GM23338 (cell line): ENCODE data around the gene UBN1. TPM values are rescaled to one million over a fixed set of nuclear protein-coding genes. Genes with fewer than 3 reads are reported as not detected.

ENCODE experiments used
- ATAC-seq: fragments of 200-7000 bp; cut with Tn5 transposase; 3 replicates; pipeline ENCODE4 v1.9.1; 2020
- DNase-seq: peaks from one replicate; pipeline ENCODE4 v3.0.0-alpha.2; 2015; ENCODE audit warnings: low spot score
- H2AFZ ChIP-seq: fragments of 200-600 bp; sonication (generic); 2 replicates; pipeline ENCODE4 v1.8.0; 2016; ENCODE audit warnings: antibody characterized with exemption, mild to moderate bottlenecking, moderate library complexity
- H3F3A ChIP-seq: fragments of 200-600 bp; sonication (generic); replicated peaks from 2 replicates; pipeline ENCODE4 v1.8.0; 2017; ENCODE audit warnings: antibody characterized with exemption, mixed run types, low read depth
- H3K27ac ChIP-seq: fragments of 200-600 bp; sonication (generic); 2 replicates; pipeline ENCODE4 v1.6.1; 2016; ENCODE audit warnings: low read depth
- H3K27me3 ChIP-seq: fragments of 200-600 bp; sonication (generic); 2 replicates; pipeline ENCODE4 v1.8.0; 2016; ENCODE audit warnings: mild to moderate bottlenecking, mixed run types, moderate library complexity; ENCODE audit not compliant: insufficient read depth
- H3K36me3 ChIP-seq: fragments of 200-600 bp; sonication (generic); 2 replicates; pipeline ENCODE4 v1.8.0; 2016; ENCODE audit warnings: mild to moderate bottlenecking; ENCODE audit not compliant: insufficient read depth
- H3K4me1 ChIP-seq: fragments of 200-600 bp; sonication (generic); 2 replicates; pipeline ENCODE4 v1.8.0; 2016; ENCODE audit warnings: mild to moderate bottlenecking, moderate library complexity; ENCODE audit not compliant: insufficient read depth
- H3K4me2 ChIP-seq: fragments of 200-600 bp; sonication (generic); 2 replicates; pipeline ENCODE4 v1.7.1; 2017; ENCODE audit warnings: mixed run types
- H3K4me3 ChIP-seq: fragments of 200-600 bp; sonication (generic); 2 replicates; pipeline ENCODE4 v1.6.1; 2016; ENCODE audit warnings: mixed run types
- H3K79me2 ChIP-seq: fragments of 200-600 bp; sonication (generic); replicated peaks from 2 replicates; pipeline ENCODE4 v1.8.0; 2017; ENCODE audit warnings: mild to moderate bottlenecking; ENCODE audit not compliant: insufficient read depth
- H3K9me2 ChIP-seq: fragments of 200-600 bp; sonication (generic); 2 replicates; pipeline ENCODE4 v1.8.0; 2017; ENCODE audit not compliant: insufficient read depth
- H4K20me1 ChIP-seq: fragments of 200-600 bp; sonication (generic); replicated peaks from 2 replicates; pipeline ENCODE4 v1.8.0; 2017; ENCODE audit warnings: mild to moderate bottlenecking; ENCODE audit not compliant: insufficient read depth
- H3K27ac Mint-ChIP-seq: 2 replicates; pipeline ENCODE4 v1.8.0; 2020; ENCODE audit warnings: inconsistent platforms, mild to moderate bottlenecking, moderate library complexity, mixed read lengths
- H3K27me3 Mint-ChIP-seq: 3 replicates; pipeline ENCODE4 v1.8.0; 2022; ENCODE audit warnings: low read depth, mild to moderate bottlenecking, moderate library complexity, mixed read lengths, inconsistent platforms; ENCODE audit not compliant: insufficient read depth, poor library complexity
- H3K36me3 Mint-ChIP-seq: 3 replicates; pipeline ENCODE4 v1.8.0; 2021; ENCODE audit warnings: low read depth, mild to moderate bottlenecking, inconsistent platforms, moderate library complexity, mixed read lengths
- H3K4me1 Mint-ChIP-seq: 3 replicates; pipeline ENCODE4 v1.8.0; 2020; ENCODE audit warnings: mild to moderate bottlenecking, inconsistent platforms, mixed read lengths
- H3K4me3 Mint-ChIP-seq: 3 replicates; pipeline ENCODE4 v1.8.0; 2021; ENCODE audit warnings: moderate library complexity, mild to moderate bottlenecking, inconsistent platforms, mixed read lengths
- H3K9me3 Mint-ChIP-seq: 3 replicates; pipeline ENCODE4 v1.8.0; 2020; ENCODE audit warnings: moderate library complexity, mild to moderate bottlenecking, inconsistent platforms, mixed read lengths
- CREB1 ChIP-seq: fragments of 250-450 bp; sonication (Bioruptor Pico); IDR thresholded peaks from 2 replicates; pipeline ENCODE4 v1.5.0; 2020; ENCODE audit warnings: low read depth, mild to moderate bottlenecking, moderate library complexity
- EZH2 ChIP-seq: fragments of 200-600 bp; sonication (generic); IDR thresholded peaks from one replicate; pipeline ENCODE4 v1.8.0; 2017; ENCODE audit warnings: antibody characterized with exemption, mild to moderate bottlenecking, low read depth; ENCODE audit not compliant: unreplicated experiment
- EZH2phosphoT487 ChIP-seq: fragments of 200-600 bp; sonication (generic); IDR thresholded peaks from one replicate; pipeline ENCODE4 v1.8.1; 2018; ENCODE audit warnings: antibody characterized with exemption; ENCODE audit not compliant: unreplicated experiment
- JUNB ChIP-seq: IDR thresholded peaks from one replicate; pipeline ENCODE4 v1.6.1; 2016; ENCODE audit warnings: antibody characterized with exemption; ENCODE audit not compliant: unreplicated experiment
- NANOG ChIP-seq: IDR thresholded peaks from 2 replicates; pipeline ENCODE4 v1.6.1; 2016; ENCODE audit warnings: antibody characterized with exemption, borderline replicate concordance
- POLR2AphosphoS5 ChIP-seq: IDR thresholded peaks from 2 replicates; pipeline ENCODE4 v1.6.1; 2016; ENCODE audit warnings: antibody characterized with exemption, low read depth
- STAT1 ChIP-seq: IDR thresholded peaks from one replicate; pipeline ENCODE4 v1.6.1; 2016; ENCODE audit warnings: antibody characterized with exemption; ENCODE audit not compliant: unreplicated experiment
- polyA plus RNA-seq: library from polyadenylated mRNA; unstranded; fragments of >200 nt; fragmentation: Nextera tagmentation; extraction: Ambion mirVana; gene quantifications from 2 replicates; pipeline ENCODE4 v1.2.1, GENCODE V29; 2016
- total RNA-seq: library from RNA; depleted of rRNA; stranded (reverse); fragments of >200 nt; shearing (Covaris generic); gene quantifications from 2 replicates; pipeline ENCODE4 v1.2.3, GENCODE V29; 2014
- TF ChIP-seq, protein P1 (sequence below): fragments of 250-450 bp; sonication (Bioruptor Pico); IDR thresholded peaks from 2 replicates; pipeline ENCODE4 v1.5.0; 2020; ENCODE audit warnings: mild to moderate bottlenecking, moderate library complexity
- TF ChIP-seq, protein P2 (sequence below), 2 experiments: fragments of 200-600 bp in 1 of 2; sonication (generic) in 1 of 2; conservative IDR thresholded peaks; 2 replicates each; pipeline versions ENCODE4 v1.5.1 to v1.6.1; 2016 to 2017; ENCODE audit warnings: antibody characterized with exemption in 2 of 2, low read depth in 2 of 2, mild to moderate bottlenecking in 2 of 2, moderate library complexity in 1 of 2
- TF ChIP-seq, protein P3 (sequence below): IDR thresholded peaks from one replicate; pipeline ENCODE4 v1.6.1; 2018; ENCODE audit warnings: antibody characterized with exemption; ENCODE audit not compliant: unreplicated experiment

The UBN1 gene
- total and polyA plus RNA-seq, 2 experiments from 2014 or later: 18.3 to 46.8 TPM

DNA sequence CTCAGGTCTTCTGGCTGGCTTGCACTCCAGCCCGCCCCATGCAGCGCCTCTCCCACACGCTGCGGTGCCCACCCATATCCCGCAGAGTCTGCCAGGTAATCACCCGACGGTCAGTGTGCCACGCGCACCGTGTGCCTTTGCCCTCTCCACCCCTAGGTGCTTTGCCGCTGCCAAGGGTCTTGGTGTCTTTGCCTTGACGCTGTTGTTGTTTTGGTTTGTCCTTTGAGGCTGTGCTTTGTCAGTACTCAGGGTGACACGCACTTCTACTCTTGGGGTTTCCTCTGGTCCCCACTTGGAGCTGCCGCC lies 30.1 kb downstream of the UBN1 start (continued):
- TF ChIP-seq, protein P1, sequence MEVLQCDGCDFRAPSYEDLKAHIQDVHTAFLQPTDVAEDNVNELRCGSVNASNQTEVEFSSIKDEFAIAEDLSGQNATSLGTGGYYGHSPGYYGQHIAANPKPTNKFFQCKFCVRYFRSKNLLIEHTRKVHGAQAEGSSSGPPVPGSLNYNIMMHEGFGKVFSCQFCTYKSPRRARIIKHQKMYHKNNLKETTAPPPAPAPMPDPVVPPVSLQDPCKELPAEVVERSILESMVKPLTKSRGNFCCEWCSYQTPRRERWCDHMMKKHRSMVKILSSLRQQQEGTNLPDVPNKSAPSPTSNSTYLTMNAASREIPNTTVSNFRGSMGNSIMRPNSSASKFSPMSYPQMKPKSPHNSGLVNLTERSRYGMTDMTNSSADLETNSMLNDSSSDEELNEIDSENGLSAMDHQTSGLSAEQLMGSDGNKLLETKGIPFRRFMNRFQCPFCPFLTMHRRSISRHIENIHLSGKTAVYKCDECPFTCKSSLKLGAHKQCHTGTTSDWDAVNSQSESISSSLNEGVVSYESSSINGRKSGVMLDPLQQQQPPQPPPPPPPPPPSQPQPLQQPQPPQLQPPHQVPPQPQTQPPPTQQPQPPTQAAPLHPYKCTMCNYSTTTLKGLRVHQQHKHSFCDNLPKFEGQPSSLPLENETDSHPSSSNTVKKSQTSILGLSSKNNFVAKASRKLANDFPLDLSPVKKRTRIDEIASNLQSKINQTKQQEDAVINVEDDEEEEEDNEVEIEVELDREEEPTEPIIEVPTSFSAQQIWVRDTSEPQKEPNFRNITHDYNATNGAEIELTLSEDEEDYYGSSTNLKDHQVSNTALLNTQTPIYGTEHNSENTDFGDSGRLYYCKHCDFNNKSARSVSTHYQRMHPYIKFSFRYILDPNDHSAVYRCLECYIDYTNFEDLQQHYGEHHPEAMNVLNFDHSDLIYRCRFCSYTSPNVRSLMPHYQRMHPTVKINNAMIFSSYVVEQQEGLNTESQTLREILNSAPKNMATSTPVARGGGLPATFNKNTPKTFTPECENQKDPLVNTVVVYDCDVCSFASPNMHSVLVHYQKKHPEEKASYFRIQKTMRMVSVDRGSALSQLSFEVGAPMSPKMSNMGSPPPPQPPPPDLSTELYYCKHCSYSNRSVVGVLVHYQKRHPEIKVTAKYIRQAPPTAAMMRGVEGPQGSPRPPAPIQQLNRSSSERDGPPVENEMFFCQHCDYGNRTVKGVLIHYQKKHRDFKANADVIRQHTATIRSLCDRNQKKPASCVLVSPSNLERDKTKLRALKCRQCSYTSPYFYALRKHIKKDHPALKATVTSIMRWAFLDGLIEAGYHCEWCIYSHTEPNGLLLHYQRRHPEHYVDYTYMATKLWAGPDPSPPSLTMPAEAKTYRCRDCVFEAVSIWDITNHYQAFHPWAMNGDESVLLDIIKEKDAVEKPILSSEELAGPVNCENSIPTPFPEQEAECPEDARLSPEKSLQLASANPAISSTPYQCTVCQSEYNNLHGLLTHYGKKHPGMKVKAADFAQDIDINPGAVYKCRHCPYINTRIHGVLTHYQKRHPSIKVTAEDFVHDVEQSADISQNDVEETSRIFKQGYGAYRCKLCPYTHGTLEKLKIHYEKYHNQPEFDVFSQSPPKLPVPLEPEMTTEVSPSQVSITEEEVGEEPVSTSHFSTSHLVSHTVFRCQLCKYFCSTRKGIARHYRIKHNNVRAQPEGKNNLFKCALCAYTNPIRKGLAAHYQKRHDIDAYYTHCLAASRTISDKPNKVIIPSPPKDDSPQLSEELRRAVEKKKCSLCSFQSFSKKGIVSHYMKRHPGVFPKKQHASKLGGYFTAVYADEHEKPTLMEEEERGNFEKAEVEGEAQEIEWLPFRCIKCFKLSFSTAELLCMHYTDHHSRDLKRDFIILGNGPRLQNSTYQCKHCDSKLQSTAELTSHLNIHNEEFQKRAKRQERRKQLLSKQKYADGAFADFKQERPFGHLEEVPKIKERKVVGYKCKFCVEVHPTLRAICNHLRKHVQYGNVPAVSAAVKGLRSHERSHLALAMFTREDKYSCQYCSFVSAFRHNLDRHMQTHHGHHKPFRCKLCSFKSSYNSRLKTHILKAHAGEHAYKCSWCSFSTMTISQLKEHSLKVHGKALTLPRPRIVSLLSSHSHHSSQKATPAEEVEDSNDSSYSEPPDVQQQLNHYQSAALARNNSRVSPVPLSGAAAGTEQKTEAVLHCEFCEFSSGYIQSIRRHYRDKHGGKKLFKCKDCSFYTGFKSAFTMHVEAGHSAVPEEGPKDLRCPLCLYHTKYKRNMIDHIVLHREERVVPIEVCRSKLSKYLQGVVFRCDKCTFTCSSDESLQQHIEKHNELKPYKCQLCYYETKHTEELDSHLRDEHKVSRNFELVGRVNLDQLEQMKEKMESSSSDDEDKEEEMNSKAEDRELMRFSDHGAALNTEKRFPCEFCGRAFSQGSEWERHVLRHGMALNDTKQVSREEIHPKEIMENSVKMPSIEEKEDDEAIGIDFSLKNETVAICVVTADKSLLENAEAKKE (CRISPR knock-in tag): no peak
- no peak for TF ChIP-seq POLR2AphosphoS5
- TF ChIP-seq JUNB: no peak
- TF ChIP-seq EZH2phosphoT487: no peak

DNA sequence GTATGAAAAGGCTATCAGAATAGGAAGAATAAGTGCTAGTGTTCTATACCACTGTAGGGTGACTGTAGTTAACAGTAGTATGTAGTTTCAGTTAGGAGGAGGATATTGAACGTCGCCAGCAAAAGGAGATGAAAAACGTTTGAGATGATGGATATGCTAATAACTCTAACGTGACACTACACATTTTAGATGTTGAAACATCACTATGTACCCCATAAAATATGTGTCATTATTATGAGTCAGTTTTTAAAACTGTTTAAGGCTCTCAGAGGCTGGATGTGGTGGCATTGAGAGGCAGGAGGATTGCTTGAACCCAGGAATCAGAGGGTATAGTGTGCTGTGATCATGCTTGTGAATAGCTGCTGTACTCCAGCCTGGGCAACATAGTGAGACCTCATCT lies 31.8 kb downstream of the UBN1 start:
- Histone ChIP-seq H3K79me2 (no peaks in the 10 kb centered on the region), H3K27ac (no peak overlapping the region), H3K9me2 (no peaks in the 10 kb centered on the region), H4K20me1 (peaks cover 5% of the 10 kb centered on the region; the same call in 1 of the 2 replicates), H3K4me3 (no peak overlapping the region), H2AFZ (no peak overlapping the region), H3K4me2 (no peak overlapping the region), H3K27me3 (no peaks in the 10 kb centered on the region), H3K4me1 (no peaks in the 10 kb centered on the region), H3K36me3 (peaks cover 29% of the 10 kb centered on the region), H3F3A (0 out of 2 replicates have a peak, but pooled peaks cover 4% of the 10 kb centered on the region)
- H3K4me1 Mint-ChIP-seq: no peaks in the 10 kb centered on the region
- ATAC-seq: no peak
- no peaks in the 10 kb centered on the region; the same call in 1 of the 3 replicates for H3K9me3 Mint-ChIP-seq
- H3K36me3 Mint-ChIP-seq: peaks cover 75% of the 10 kb centered on the region
- no peak for DNase-seq
- H3K27me3 Mint-ChIP-seq: peaks cover 1% of the 10 kb centered on the region
- no peak overlapping the region for H3K4me3 Mint-ChIP-seq
- no peak overlapping the region for H3K27ac Mint-ChIP-seq
- no peak for TF ChIP-seq CREB1 (CRISPR knock-in tag)
- no peak for TF ChIP-seq JUNB
- TF ChIP-seq NANOG: no peak
- no peak for TF ChIP-seq STAT1
- TF ChIP-seq, protein P2, sequence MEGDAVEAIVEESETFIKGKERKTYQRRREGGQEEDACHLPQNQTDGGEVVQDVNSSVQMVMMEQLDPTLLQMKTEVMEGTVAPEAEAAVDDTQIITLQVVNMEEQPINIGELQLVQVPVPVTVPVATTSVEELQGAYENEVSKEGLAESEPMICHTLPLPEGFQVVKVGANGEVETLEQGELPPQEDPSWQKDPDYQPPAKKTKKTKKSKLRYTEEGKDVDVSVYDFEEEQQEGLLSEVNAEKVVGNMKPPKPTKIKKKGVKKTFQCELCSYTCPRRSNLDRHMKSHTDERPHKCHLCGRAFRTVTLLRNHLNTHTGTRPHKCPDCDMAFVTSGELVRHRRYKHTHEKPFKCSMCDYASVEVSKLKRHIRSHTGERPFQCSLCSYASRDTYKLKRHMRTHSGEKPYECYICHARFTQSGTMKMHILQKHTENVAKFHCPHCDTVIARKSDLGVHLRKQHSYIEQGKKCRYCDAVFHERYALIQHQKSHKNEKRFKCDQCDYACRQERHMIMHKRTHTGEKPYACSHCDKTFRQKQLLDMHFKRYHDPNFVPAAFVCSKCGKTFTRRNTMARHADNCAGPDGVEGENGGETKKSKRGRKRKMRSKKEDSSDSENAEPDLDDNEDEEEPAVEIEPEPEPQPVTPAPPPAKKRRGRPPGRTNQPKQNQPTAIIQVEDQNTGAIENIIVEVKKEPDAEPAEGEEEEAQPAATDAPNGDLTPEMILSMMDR (conservative IDR thresholded peaks at IDR 0.05; ENCODE audit: low read depth in 2 of 2): no peak
- TF ChIP-seq EZH2: no peak
- TF ChIP-seq, protein P3, sequence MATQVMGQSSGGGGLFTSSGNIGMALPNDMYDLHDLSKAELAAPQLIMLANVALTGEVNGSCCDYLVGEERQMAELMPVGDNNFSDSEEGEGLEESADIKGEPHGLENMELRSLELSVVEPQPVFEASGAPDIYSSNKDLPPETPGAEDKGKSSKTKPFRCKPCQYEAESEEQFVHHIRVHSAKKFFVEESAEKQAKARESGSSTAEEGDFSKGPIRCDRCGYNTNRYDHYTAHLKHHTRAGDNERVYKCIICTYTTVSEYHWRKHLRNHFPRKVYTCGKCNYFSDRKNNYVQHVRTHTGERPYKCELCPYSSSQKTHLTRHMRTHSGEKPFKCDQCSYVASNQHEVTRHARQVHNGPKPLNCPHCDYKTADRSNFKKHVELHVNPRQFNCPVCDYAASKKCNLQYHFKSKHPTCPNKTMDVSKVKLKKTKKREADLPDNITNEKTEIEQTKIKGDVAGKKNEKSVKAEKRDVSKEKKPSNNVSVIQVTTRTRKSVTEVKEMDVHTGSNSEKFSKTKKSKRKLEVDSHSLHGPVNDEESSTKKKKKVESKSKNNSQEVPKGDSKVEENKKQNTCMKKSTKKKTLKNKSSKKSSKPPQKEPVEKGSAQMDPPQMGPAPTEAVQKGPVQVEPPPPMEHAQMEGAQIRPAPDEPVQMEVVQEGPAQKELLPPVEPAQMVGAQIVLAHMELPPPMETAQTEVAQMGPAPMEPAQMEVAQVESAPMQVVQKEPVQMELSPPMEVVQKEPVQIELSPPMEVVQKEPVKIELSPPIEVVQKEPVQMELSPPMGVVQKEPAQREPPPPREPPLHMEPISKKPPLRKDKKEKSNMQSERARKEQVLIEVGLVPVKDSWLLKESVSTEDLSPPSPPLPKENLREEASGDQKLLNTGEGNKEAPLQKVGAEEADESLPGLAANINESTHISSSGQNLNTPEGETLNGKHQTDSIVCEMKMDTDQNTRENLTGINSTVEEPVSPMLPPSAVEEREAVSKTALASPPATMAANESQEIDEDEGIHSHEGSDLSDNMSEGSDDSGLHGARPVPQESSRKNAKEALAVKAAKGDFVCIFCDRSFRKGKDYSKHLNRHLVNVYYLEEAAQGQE: no peak
